ENCODE results near the gene SPTBN2.
"Not testable (repeated sequence)": the region's sequence is repeated elsewhere in the genome, so short reads cannot be mapped to it uniquely, and the experiment has no call there.

Gene SPTBN2

DNA sequence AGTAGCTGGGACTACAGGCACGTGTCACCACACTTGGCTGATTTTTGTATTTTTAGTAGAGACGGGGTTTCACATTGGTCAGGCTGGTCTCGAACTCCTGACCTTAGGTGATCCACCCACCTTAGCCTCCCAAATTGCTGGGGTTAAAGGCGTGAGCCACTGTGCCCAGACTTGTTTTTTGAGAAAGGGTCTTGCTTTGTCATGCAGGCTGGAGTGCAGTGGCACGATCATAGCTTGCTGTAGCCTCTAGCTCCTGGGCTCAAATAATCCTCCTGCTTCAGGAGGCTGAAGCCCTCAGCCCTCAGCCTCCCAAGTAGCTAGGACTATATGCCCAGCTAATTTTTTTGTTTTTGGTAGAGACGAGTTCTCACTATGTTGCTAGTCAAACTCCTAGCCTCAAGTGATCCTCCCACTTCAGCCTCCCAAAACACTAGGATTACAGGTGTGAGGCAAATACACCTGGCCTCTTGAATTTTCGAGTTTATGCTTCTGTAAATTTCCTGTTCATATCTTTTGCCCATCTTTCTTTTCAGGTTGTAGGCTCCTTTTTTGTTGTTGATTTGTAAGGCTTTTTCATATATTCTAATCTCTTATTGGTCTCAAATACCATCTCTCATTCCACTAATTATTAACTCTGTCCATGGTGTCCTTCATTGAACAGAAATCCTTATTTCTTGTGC is 47.9 kb downstream of the SPTBN2 start:
- no peak for DNase-seq

DNA sequence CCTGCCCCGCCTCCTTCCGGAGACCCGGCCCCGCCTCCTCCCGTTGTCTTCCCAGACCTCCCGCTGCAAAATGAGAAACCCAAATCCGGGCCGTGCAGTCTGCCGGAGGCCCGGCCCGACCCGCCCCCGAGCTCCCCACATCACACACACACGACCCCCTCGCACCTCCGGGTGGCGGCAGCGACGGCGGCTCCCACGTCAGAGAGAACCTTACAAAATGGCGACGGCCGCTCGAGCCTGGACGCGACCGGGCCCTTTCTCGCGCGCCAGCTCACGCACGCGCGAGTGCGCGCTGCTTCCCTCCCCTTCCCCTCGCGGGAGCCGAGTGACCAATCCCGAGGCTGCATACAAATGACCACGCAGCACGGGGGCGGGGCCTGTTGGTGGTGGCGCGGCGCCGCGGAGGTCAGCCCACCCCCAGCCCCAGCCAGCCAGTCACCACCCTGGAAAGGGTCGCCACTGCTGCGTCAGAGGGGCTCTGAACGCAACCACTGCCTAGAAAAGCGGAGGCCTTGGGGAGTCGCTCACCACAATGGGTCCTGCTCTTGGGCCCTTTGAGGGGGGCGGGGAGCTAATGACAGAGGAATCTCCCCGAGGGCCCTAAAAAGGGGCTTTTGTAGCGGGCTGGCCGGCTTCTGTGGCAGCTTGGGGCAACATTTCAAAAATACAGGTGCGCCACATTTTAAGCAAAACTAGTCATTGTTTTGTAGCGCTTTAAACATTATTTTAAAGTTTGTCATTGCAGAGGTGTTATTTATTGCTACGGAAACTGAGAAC is 51.2 kb downstream of the SPTBN2 start, which contains the start of gene RBM4B:
TSS of gene RBM4B (minus strand) at position 289 of the 777 bp plus-strand sequence. CDS start 808 bp downstream, outside the sequence.
- DNase-seq, result peak; percentile 97

DNA sequence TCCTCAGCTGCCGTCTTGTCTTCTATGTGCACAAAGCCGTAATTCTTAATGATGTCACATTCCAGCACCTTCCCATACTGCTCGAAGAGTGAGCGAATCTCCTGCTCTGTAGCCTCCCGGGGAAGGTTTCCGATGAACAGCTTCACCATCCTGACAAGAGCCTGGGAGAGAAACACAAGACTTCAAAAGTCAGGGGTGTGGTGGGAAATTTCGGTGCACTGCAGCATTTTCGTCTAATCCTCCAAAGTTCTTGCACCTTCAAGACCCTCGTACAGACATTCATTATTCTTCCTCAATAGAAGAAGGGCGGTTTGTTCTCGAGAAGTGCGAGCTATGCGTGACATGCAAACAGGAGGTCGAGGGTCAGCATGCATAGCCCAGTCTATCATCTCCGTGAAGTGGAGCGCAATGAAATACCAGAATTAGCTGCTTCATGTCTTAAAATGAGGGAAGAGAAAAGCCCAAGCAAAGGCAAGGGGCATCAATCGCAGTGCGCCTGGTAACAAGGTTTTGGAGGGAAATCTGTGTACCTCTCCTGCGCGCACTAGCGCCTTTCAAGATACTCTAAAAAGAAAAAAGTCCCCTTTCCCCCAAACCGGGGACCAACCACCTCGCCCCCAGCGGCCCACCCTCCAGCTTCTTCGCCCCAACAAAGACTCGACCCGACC is 52.0 kb downstream of the SPTBN2 start:
- DNase-seq, result no peak

DNA sequence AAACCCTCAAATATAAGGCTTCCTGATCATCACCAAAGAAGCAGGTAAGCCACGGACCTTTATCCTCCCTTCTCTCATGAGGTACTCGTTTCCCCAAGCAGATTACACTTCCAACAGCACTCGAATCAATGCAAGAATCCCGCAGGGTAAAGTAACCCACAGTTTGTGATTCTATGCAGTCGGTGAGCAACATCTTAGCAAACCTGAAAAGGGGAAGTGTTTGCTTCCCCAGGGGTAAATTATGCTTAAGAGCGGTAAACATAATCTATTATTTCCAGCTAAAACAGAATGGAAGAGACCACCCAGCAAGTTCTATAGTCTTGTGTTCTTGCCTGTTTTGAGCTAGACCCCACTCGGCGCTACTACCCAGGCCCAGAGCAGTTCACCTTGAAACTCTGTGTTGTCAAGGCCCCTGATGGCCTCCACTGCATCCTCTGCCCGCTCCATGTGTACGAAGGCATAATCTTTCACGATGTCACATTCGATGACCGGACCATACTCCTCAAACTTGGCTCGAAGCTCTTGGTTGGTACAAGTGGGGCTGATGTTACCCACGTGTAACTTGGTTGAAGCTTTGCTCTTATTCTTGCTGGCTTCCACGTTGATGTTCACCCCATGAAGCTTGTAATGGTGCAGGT is 52.6 kb downstream of the SPTBN2 start:
- no peak for DNase-seq

DNA sequence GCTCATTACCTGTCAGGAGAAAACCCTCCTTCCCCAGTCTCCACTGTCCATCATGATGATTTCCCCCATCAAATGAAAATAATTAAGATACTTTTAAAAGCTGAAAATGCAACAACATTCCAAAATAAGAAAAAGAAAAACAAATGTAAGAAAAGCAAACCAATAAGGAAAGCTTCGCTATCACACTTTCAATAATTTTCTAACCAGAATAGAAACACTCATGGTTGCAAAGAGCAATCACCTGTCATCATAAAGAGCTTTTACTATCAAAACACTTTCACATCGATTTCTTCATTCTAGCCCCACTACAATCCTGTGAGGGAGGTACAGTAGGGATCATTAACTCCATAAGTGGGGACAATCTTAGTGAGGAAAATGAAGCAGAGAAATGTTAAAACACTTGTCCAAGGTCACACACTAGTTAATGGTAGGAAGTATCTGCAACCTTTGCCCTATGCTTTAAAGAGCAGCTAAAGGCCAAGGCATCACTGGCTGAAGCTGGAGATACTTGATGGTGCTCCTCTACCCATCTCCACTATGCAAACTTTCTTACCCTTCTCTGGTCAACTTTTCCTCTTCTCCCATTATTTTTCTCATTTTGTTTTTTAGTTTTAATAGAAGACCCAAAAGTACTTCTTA is 53.9 kb downstream of the SPTBN2 start:
- DNase-seq, result no peak

DNA sequence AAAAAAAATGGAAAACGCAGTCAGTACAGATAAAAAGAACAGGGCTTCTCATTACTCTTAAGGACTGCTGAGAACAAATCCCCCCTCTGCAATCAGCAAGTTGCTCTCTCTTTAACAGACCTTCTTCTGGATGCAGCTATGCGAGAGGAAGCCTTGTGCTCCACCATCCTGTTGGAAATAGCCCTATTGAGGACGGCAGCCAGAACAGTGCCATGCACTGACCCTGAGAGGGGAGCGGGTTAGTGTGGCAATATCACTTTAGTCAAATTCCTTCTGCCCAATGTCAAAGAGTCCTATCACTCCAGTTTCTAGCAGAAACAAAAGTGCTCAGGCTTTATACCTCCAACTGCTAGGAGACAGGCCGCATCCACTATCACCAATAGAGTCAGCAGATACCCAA is 58.2 kb downstream of the SPTBN2 start:
- DNase-seq, result no peak

DNA sequence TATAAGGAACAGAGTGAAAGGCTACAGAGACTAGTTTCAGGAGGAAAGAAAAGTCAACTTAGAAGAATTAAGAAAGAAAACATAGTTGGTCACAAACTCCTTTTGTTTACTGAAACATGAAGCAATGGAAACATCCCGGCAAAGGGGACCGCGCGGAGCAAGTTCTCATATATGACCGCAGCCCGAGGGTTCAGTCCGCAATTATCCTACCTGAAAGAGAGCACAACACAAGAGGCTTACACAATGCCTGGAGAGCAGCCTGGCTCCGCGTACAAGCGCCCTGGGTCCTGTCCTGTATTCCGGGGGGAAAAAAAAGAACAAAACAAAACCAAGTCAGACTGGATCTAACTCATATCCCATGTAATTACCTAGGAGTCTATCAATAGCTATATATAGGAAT is 63.6 kb downstream of the SPTBN2 start:
- no peak for DNase-seq

DNA sequence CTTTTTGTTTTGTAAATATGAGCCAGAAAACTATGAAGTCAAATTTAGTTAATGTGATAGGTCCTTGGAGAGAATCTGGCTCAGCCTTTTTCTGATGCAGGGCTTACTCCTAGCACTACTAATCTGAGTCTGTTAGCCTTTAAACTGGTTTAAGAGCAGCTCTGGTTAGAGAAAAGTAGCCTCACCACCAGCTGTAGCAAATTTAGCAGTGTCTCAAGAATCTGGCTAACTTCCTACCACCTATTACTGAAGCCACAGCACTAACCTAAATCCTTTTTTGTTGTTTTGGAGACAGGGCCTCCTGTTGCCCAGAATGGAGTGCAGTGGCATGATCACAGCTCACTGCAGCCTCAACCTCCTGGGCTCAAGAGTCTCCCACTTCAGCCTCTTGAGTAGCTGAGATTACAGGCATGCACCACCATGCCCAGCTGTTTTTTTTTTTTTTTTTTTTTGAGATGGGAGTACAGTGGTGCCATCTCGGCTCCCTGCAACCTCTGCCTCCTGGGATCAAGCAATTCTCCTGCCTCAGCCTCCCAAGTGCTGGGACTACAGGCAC is 65.2 kb downstream of the SPTBN2 start:
- peak; percentile 36 for DNase-seq

DNA sequence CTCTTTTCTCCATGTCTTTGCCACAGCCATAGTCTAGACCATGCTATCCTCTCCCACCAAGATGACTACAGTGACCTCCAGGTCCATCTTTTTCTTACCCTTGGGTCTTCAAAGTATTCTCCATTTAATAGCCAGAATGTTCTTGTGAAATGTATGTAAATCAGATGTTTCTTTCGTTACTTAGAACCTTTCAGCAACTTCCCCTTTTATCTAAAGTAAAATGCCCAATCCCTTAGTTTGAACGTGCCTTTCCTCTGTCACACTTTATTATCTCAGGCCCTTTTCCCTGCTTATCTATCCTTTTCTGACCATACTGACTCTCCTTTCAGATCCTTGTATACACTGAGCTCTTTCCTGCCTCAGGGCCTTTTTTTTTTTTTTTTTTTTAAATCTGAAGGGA is 69.3 kb downstream of the SPTBN2 start:
- no peak for DNase-seq

DNA sequence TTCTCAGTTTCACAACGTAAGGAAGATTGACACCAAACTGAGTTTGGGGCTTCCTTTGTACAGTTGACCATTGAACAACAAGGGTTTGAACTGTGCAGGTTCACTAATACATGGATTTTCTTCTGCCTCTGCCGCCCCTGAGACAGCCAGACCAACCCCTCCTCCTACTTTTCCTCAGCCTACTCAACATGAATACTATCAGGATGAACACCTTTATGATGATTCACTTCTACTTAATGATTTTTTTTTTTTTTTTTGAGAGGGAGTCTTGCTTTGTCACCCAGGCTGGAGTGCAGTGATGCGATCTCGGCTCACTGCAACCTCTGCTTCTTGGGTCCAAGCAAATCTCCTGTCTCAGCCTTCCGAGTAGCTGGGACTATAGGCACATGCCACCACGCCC is 75.9 kb downstream of the SPTBN2 start:
- DNase-seq, result no peak

DNA sequence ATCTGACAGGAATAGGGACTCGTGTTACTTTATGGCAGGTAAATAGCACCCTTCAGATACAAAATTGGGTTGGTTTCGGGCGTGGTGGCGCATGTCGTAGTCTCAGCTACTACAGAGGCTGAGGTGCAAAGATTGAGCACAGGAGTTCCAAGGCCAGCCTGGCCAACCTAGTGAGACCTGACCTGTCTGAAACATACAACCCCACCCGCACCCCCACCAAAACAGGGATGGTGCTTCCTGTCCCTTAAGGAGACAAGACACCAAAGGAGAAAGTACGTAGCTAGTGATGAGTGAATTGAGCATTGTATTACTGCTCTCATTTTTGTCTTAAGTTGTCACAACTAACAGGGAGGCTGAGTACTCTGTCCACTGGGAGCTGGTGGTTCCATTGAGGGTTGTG is 76.4 kb downstream of the SPTBN2 start:
- DNase-seq, result no peak

DNA sequence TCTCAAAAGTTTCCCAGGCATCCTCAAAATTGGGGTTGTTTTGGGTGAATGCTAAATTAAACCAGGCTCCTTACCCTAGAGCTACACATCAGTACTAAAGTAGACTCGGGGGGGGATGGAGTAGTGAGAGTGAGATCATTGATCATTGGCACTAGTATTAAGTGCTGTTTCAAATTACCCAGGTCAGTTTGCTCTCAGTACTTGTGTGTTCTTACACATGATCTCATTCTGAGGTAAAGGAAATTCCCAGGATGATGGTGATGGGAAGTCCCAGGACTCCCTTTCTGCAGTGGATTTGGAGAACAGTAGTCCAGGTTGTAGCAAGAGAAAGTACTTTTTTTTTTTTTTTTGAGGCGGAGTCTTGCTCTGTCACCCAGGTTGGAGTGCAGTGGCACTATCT is 78.0 kb downstream of the SPTBN2 start:
- DNase-seq, result no peak

DNA sequence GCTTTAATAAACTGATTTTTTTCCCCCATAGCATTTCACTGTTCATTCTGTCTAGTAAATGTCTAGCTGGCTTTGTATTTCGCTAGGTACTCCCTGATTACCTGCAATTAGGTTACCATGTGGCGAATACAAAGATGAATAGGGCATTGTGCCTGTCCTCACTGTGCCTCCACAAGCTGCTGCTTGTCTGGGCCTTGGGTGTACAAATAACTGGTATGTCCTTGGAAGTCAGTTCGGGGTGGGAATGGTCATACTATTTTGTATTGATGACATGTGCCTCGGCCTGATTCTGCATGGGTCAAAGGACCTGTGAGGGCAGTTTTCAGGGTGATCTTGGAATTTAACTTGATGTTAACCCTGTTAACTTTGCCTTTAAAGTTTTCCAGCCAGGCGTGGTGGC is 79.1 kb downstream of the SPTBN2 start:
- no peak for DNase-seq

DNA sequence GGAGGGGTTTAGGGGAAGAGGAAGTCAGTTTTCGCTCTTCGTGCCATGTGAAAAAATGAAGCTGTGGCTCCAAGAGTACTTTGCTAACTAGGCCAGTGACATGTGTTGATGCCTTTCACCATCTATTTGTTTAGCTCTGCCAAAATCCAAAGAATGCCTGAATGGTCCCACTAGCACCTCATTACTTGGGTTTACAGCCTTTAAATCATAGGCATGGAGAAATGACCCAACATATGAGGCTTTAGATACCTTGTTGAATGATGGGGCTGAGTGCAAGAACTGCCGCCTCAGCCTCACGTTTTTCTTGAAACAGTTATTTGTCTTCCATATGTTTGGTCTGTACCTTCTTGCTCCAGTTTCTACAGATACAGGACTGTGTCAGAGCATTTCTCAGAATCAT is 82.2 kb downstream of the SPTBN2 start:
- no peak for DNase-seq

DNA sequence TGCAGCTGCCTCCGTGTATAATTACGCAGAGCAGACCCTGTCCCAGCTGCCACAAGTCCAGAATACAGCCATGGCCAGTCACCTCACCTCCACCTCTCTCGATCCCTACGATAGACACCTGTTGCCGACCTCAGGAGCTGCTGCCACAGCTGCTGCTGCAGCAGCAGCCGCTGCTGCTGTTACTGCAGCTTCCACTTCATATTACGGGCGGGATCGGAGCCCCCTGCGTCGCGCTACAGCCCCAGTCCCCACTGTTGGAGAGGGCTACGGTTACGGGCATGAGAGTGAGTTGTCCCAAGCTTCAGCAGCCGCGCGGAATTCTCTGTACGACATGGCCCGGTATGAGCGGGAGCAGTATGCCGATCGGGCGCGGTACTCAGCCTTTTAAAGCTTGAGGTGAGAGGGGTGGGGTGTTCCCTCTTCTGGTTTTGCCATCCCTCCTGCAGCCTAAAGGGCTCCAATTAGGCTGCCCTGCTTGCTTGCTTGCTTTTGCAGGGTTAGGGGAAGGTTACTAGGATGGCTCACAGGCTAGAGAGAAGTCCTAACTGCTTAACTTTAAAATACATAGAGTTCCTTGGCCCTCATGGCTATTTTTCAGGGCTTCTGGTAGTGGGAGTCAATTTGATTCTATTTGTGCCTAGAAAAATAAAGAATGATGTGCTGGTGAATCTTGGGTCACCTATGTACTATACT is 85.1 kb downstream of the SPTBN2 start:
- no peak for DNase-seq

DNA sequence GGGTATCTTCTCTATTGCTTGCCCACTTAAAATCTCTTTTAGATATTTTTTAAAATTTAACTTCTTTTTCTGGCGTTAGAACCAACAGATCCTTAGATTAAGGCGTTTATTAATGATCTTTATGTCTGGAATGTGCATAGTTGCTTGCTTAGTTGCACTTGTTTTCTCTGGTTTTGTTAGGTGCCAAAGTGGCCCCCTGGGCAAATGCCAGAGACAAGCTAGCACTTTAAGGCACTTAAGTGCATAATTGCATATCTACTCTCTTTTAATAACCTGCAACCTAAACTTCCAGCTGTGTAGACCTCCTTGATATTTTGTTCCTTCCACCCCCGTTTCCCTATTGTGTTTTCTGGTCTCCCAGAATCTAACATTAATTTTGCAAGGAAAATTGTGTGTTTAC is 87.2 kb downstream of the SPTBN2 start:
- no peak for DNase-seq

DNA sequence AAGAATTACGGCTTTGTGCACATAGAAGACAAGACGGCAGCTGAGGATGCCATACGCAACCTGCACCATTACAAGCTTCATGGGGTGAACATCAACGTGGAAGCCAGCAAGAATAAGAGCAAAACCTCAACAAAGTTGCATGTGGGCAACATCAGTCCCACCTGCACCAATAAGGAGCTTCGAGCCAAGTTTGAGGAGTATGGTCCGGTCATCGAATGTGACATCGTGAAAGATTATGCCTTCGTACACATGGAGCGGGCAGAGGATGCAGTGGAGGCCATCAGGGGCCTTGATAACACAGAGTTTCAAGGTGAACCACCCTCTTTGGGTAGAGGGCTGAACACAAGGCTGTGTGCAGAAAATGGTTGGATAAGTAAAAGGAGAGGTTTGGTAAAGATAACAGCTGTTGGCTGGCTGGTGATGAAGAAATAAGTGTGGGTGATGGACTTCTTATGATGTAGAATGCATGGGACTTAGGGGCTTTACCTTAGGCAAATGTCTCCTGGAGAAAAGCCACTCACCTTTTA is 89.1 kb downstream of the SPTBN2 start:
- not testable (repeated sequence) for DNase-seq

DNA sequence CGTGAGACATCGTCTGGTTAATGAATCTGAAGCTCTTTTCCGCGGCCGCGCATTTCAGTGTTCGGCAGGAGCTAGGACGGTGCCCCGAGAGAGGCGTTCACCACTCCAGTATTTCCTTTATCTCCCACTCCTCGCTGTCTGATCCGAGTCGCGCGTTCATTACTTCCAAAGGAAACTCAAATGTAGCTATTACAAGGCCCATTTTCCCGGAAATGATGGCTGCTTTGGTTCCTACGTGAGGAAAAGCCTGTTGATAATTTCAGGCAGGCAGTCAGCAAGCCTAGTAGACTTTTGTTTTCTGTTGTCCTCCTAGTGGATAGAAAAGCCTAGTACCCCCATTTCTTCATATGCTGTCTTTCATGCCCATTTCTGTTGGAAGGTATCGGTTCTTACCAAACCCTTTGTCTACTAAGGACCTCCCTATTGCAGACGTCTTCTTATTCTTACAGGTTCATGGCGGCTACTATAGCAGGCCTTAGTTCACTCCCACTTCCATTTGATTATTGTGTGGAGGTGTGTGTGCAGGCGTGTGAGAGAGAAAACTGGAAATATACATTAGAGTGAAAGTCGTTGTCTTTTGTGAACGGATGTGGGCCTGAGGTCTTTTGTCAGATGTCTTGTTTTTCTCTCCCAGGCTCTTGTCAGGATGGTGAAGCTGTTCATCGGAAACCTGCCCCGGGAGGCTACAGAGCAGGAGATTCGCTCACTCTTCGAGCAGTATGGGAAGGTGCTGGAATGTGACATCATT is 89.8 kb downstream of the SPTBN2 start:
- peak; percentile 49 for DNase-seq

DNA sequence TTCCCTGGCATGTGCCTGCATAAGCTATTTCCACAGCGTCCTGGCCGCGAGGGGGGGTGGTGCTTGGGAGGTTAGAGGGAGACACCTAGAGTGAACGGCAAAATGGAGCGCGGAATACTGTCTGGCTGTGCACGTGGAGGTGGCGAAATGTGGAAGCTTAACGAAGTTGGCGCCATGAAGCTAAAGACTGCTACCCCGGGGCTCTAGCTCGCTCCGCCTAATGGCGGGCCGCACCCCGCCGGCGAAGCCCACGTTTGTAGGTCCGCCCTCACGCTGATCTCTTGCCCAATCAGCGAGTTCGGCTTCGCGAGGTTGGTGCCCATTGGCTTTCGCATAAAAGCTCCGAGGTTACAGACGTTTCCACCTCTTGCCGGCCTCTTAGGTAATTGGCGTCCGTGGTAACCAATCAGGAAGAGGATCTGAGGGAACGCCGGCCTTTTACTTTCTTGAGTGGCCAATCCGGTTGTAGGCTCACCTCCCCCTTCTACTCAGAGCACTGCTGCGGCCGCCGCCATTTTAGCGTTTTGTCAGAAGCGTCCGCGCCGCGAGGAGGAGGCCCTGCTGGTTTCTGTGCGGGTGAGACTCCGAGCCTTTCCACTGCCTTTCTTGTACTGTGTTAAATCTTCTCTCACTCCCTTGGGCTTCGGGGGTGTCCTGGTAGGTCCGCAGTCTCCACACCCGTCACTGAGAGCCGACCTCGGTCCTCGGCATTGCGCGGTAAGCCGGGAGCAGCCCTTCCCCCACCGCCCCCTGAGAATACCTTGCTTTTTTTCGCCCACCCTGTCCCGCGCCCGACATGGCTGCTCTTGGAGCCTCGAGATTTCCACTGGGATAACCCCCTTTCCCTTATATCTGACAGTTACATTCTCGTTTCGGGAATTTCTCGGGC is 90.6 kb downstream of the SPTBN2 start, which contains the start of gene RBM4:
TSS of gene RBM4 (plus strand) at position 527 of the 889 bp plus-strand sequence. CDS start 1,009 bp downstream, outside the sequence.
- peak; percentile 99 for DNase-seq
